H1 (cell line): ENCODE results near the gene INO80. TPM values are rescaled to one million over a fixed set of nuclear protein-coding genes. Genes with fewer than 3 reads are reported as not detected.

ENCODE experiments used
- CTCF ChIA-PET: fragments of 300-600 bp; sonication (Branson Sonifier 250); formaldehyde crosslinking; loops from one replicate; lab custom pipeline; 2021; ENCODE audit not compliant: partially characterized antibody; lab: Charles Lee
- POLR2A ChIA-PET: fragments of 300-600 bp; sonication (Branson Sonifier 250); formaldehyde crosslinking; loops from one replicate; lab custom pipeline; 2021; ENCODE audit warnings: inconsistent platforms; ENCODE audit not compliant: partially characterized antibody; lab: Charles Lee
- DNase-seq, 2 experiments: peaks; one replicate each; pipeline versions ENCODE4 v3.0.0 to v3.0.0-alpha.2; 2010 to 2022; ENCODE audit warnings: low spot score in 2 of 2, low read depth in 1 of 2, mixed read lengths in 1 of 2
- FAIRE-seq: peaks from 2 replicates; lab custom pipeline; 2011; peaks lifted over from hg19 to GRCh38; lab: Jason Lieb, UNC
- H2AFZ ChIP-seq: 2 replicates; pipeline ENCODE4 v1.8.1; 2012; ENCODE audit warnings: low read length, inconsistent platforms
- H2AK5ac ChIP-seq: 2 replicates; pipeline ENCODE4 v1.6.1; 2013; ENCODE audit warnings: low read depth, low read length
- H2BK120ac ChIP-seq: replicated peaks from 2 replicates; pipeline ENCODE3; 2013; ENCODE audit warnings: low read depth, low read length, inconsistent platforms
- H2BK12ac ChIP-seq: 2 replicates; pipeline ENCODE4 v1.6.1; 2013; ENCODE audit warnings: low read depth, low read length
- H2BK15ac ChIP-seq: 2 replicates; pipeline ENCODE4 v1.6.1; 2013; ENCODE audit warnings: low read length
- H2BK20ac ChIP-seq: 2 replicates; pipeline ENCODE4 v1.6.1; 2013; ENCODE audit warnings: low read length
- H2BK5ac ChIP-seq: 2 replicates; pipeline ENCODE4 v1.6.1; 2013; ENCODE audit warnings: low read depth, low read length
- H3K14ac ChIP-seq: 2 replicates; pipeline ENCODE4 v1.6.1; 2013; ENCODE audit warnings: inconsistent platforms; ENCODE audit not compliant: insufficient read length
- H3K18ac ChIP-seq: 2 replicates; pipeline ENCODE4 v1.6.1; 2013; ENCODE audit warnings: low read length; ENCODE audit errors: extremely low read depth
- H3K23ac ChIP-seq: 2 replicates; pipeline ENCODE4 v1.6.1; 2013; ENCODE audit warnings: inconsistent platforms; ENCODE audit not compliant: insufficient read length
- H3K23me2 ChIP-seq: 2 replicates; pipeline ENCODE4 v1.6.1; 2013; ENCODE audit warnings: low read depth, low read length
- H3K27ac ChIP-seq: 2 replicates; pipeline ENCODE4 v1.6.1; 2011; ENCODE audit warnings: low read depth, low read length, inconsistent platforms
- H3K27me3 ChIP-seq, 4 experiments: replicated peaks in 1 of 4; 1 replicate in 1 of 4; 2 replicates in 3 of 4; pipeline versions ENCODE4 v1.6.1 to v1.8.1; 2011 to 2013; ENCODE audit warnings: low read length in 3 of 4, mild to moderate bottlenecking in 3 of 4, inconsistent platforms in 2 of 4, mixed read lengths in 2 of 4, moderate library complexity in 1 of 4; ENCODE audit not compliant: control insufficient read depth in 3 of 4, insufficient read depth in 3 of 4; ENCODE audit errors: extremely low read depth in 1 of 4
- H3K36me3 ChIP-seq, 4 experiments: 2 replicates each; pipeline versions ENCODE4 v1.6.1 to v1.8.1; 2011 to 2013; ENCODE audit warnings: mild to moderate bottlenecking in 4 of 4, low read length in 3 of 4, moderate library complexity in 2 of 4, control low read depth in 1 of 4, inconsistent platforms in 1 of 4; ENCODE audit not compliant: insufficient read depth in 4 of 4, control insufficient read depth in 2 of 4
- H3K4ac ChIP-seq: replicated peaks from 2 replicates; pipeline ENCODE3; 2013; ENCODE audit warnings: low read length, low read depth, mixed read lengths, inconsistent platforms; ENCODE audit not compliant: insufficient read length
- H3K4me1 ChIP-seq, 4 experiments: replicated peaks in 1 of 4; 1 replicate in 1 of 4; 2 replicates in 3 of 4; pipeline versions ENCODE4 v1.6.1 to v1.8.1; 2011 to 2013; ENCODE audit warnings: low read length in 3 of 4, inconsistent platforms in 2 of 4, mixed read lengths in 1 of 4; ENCODE audit not compliant: insufficient read depth in 4 of 4, control insufficient read depth in 3 of 4
- H3K4me2 ChIP-seq, 2 experiments: 2 replicates each; pipeline versions ENCODE4 v1.6.1 to v1.8.1; 2011 to 2013; ENCODE audit warnings: low read depth in 2 of 2, low read length in 2 of 2, control low read depth in 1 of 2, inconsistent platforms in 1 of 2, mild to moderate bottlenecking in 1 of 2; ENCODE audit not compliant: insufficient read depth in 1 of 2
- H3K4me3 ChIP-seq, 4 experiments: fragments of 200-600, 300-600 bp in 1 of 4; sonication (generic), shearing (Covaris generic), sonication (Bioruptor Twin) in 1 of 4; 2 replicates each; pipeline versions ENCODE4 v1.5.1 to v1.8.1; 2011 to 2016; ENCODE audit warnings: low read length in 4 of 4, low read depth in 3 of 4, control low read depth in 2 of 4, inconsistent platforms in 2 of 4, mild to moderate bottlenecking in 2 of 4, mixed read lengths in 1 of 4, moderate library complexity in 1 of 4; ENCODE audit not compliant: insufficient read depth in 2 of 4; ENCODE audit errors: extremely low read depth in 1 of 4
- H3K56ac ChIP-seq: replicated peaks from 2 replicates; pipeline ENCODE3; 2013; ENCODE audit warnings: low read depth, mild to moderate bottlenecking, mixed read lengths, low read length, inconsistent platforms; ENCODE audit not compliant: insufficient read length
- H3K79me1 ChIP-seq: 2 replicates; pipeline ENCODE4 v1.6.1; 2013; ENCODE audit warnings: low read depth, low read length, control low read depth
- H3K79me2 ChIP-seq, 2 experiments: 2 replicates each; pipeline versions ENCODE4 v1.6.1 to v1.8.1; 2012 to 2013; ENCODE audit warnings: low read length in 2 of 2, mild to moderate bottlenecking in 2 of 2, inconsistent platforms in 1 of 2; ENCODE audit not compliant: insufficient read depth in 2 of 2, control insufficient read depth in 1 of 2
- H3K9ac ChIP-seq, 4 experiments: replicated peaks in 1 of 4; 1 replicate in 1 of 4; 2 replicates in 3 of 4; pipeline versions ENCODE4 v1.6.1 to v1.8.1; 2011 to 2013; ENCODE audit warnings: low read depth in 3 of 4, low read length in 3 of 4, control low read depth in 2 of 4, mild to moderate bottlenecking in 2 of 4, moderate library complexity in 2 of 4, inconsistent platforms in 1 of 4; ENCODE audit errors: extremely low read depth in 1 of 4
- H3K9me3 ChIP-seq, 2 experiments: 2 replicates each; pipeline versions ENCODE4 v1.6.1 to v1.8.1; 2012 to 2013; ENCODE audit warnings: mild to moderate bottlenecking in 2 of 2, moderate library complexity in 2 of 2, control low read depth in 1 of 2, inconsistent platforms in 1 of 2, low read depth in 1 of 2, low read length in 1 of 2, mixed read lengths in 1 of 2; ENCODE audit not compliant: insufficient read depth in 2 of 2
- H4K20me1 ChIP-seq, 2 experiments: replicated peaks in 1 of 2; 2 replicates each; pipeline versions ENCODE3 to v1.8.1; 2011 to 2013; ENCODE audit warnings: inconsistent platforms in 2 of 2, low read length in 2 of 2, mild to moderate bottlenecking in 1 of 2; ENCODE audit not compliant: insufficient read depth in 2 of 2, control insufficient read depth in 1 of 2
- H4K5ac ChIP-seq: 2 replicates; pipeline ENCODE4 v1.6.1; 2013; ENCODE audit warnings: low read length, low read depth, mixed read lengths, inconsistent platforms; ENCODE audit not compliant: insufficient read length
- H4K8ac ChIP-seq: 2 replicates; pipeline ENCODE4 v1.8.0; 2013; ENCODE audit warnings: mild to moderate bottlenecking, moderate library complexity, low read length, inconsistent platforms; ENCODE audit not compliant: insufficient read depth; ENCODE audit errors: extremely low read depth
- H4K91ac ChIP-seq: replicated peaks from 2 replicates; pipeline ENCODE3; 2013; ENCODE audit warnings: low read length, mixed read lengths, inconsistent platforms; ENCODE audit not compliant: insufficient read length
- HDAC2 ChIP-seq, 2 experiments: fragments of 300-600 bp in 1 of 2; sonication (generic) in 1 of 2; IDR thresholded peaks; 2 replicates each; pipeline ENCODE4 v1.6.1; 2011 to 2012; ENCODE audit warnings: low read depth in 2 of 2, low read length in 2 of 2, mild to moderate bottlenecking in 2 of 2, moderate library complexity in 2 of 2, borderline replicate concordance in 1 of 2, inconsistent platforms in 1 of 2
- KDM1A ChIP-seq: fragments of 200-600, 300-600 bp; sonication (generic); IDR thresholded peaks from 2 replicates; pipeline ENCODE4 v1.7.1; 2016; ENCODE audit warnings: mild to moderate bottlenecking, low read length, borderline replicate concordance
- PHF8 ChIP-seq: fragments of 200-600 bp; sonication (generic); conservative IDR thresholded peaks from 2 replicates; pipeline ENCODE4 v1.7.1; 2012; ENCODE audit warnings: low read depth, mild to moderate bottlenecking, inconsistent platforms, low read length, moderate library complexity
- RBBP5 ChIP-seq: IDR thresholded peaks from 2 replicates; pipeline ENCODE4 v1.7.1; 2012; ENCODE audit warnings: low read depth, mild to moderate bottlenecking, inconsistent platforms, low read length, moderate library complexity, borderline replicate concordance
- SP4 ChIP-seq: IDR thresholded peaks from 2 replicates; pipeline ENCODE4 v1.6.1; 2012; ENCODE audit warnings: low read length, inconsistent platforms
- WGBS, 2 experiments: shearing (Covaris generic) in 1 of 2; methylation state at CpG; one replicate each; pipeline versions ENCODE4 v1.1.6 to v1.1.7; 2013 to 2015; ENCODE audit warnings: low lambda C conversion rate in 2 of 2, mixed read lengths in 2 of 2, inconsistent platforms in 1 of 2, low coverage in 1 of 2, missing lambda C conversion rate in 1 of 2; ENCODE audit not compliant: insufficient replicate concordance in 2 of 2, insufficient coverage in 1 of 2, insufficient read length in 1 of 2; ENCODE audit errors: extremely low coverage in 1 of 2, missing lambda C conversion rate in 1 of 2; 5-methylcytosine and 5-hydroxymethylcytosine counted together
- polyA plus RNA-seq, 7 experiments: library from polyadenylated mRNA; depleted of rRNA in 3 of 7; stranded (reverse) in 5 of 7; unstranded in 2 of 7; fragments of >200 nt in 5 of 7; fragments of 200-250 nt in 2 of 7; gene quantifications; 1 replicate in 5 of 7; 2 replicates in 1 of 7; 4 replicates in 1 of 7; pipeline versions ENCODE4 v1.2.1 to v1.2.3, GENCODE V29; 2011 to 2013; ENCODE audit warnings: missing spikeins in 2 of 7, mixed read lengths in 2 of 7
- total RNA-seq: library from RNA; stranded (reverse); fragmentation: NEBNext Ultra II Directional; extraction: Animal tissue kit (Norgen Biotek cat#: 25700); gene quantifications from 2 replicates; pipeline ENCODE4 v1.2.1, GENCODE V29; 2021
- TF ChIP-seq, protein P1 (sequence below): IDR thresholded peaks from 2 replicates; pipeline ENCODE4 v1.6.1; 2011; ENCODE audit warnings: low read depth, mild to moderate bottlenecking, low read length; ENCODE audit not compliant: insufficient read depth

INO80 gene
- total and polyA plus RNA-seq, 2 of the 8 experiments (the other 6 are each of a cell fraction or from before 2014, with no cell fraction given) = 4.3 to 24.5 TPM

DNA sequence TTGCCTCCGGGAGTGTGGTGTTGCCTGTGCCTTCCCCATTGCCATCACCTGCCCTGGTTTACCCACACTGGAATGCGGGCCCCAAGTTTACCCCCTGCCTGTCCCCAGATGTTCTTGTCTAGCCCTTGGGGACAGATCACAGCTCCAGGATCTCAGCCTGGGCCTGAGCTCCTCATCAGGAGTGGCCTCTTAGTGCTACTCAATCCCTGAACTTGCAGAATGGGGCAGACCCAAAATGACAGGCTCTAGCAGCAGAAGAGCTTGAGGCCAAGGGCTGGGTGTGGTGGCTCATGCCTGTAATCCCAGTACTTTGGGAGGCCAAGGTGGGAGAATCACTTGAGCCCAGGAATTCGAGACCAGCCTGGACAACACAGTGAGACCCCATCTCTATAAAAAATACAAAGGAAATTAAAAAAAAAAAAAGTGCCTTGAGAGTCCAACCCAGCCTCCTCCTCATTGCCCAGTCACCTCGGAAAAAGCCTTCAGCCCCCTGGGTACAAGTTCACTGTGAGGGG, 159.0 kb downstream of the INO80 start:
- Histone ChIP-seq H2BK120ac (no peak overlapping the region), H3K36me3 (peaks cover 8 to 33% (median 12%) of the 10 kb centered on the region in 4 experiments), H3K14ac (no peak overlapping the region), H2AK5ac (no peak overlapping the region), H3K4ac (no peak overlapping the region), H2BK15ac (no peak overlapping the region), H4K91ac (no peak overlapping the region), H3K27me3 (no peaks in the 10 kb centered on the region), H3K23me2 (peaks cover 10% of the 10 kb centered on the region), H4K5ac (no peak overlapping the region), H2AFZ (no peak overlapping the region), H3K23ac (no peak overlapping the region), H2BK5ac (no peak overlapping the region), H3K9me3 (no peaks in the 10 kb centered on the region), H2BK20ac (no peak overlapping the region), H3K9ac (no peak overlapping the region), H3K4me3 (no peak overlapping the region), H4K20me1 (peaks cover 0 to 12% of the 10 kb centered on the region in 2 experiments), H2BK12ac (no peak overlapping the region), H3K4me2 (no peak overlapping the region; a peak in 1 of 4 replicates), H3K79me1 (no peaks in the 10 kb centered on the region; the same call in 1 of the 2 replicates), H3K79me2 (peaks cover 0 to 28% of the 10 kb centered on the region in 2 experiments; a peak in 2 of 4 replicates), H4K8ac (peak overlapping the region; percentile 64; the same call in 1 of the 2 replicates), H3K27ac (no peak overlapping the region), H3K4me1 (peaks cover 1 to 11% (median 8%) of the 10 kb centered on the region in 4 experiments; a peak in 6 of 7 replicates), H3K18ac (no peak overlapping the region), H3K56ac (no peak overlapping the region)
- CTCF ChIA-PET = interaction anchor here (1.1 to 4.7 kb wide), 5 partner anchors 15 to 62 kb away, joined by 3 to 48 read pairs (median 13); partner anchors contain the start of gene DLL4
- DNase-seq = no peak
- no peak for FAIRE-seq
- WGBS, 2 experiments = 92% methylated on average over 4 of the region's 4 CpGs; no CpG with 5 or more reads in 1 of the 2 experiments
- POLR2A ChIA-PET = interaction anchor here (0.6 to 43.8 kb wide), 16 partner anchors 5 to 1266 kb away, joined by 3 to 1505 read pairs (median 5); partner anchors contain the start of genes CHAC1, DLL4, NUSAP1 and OIP5
- TF ChIP-seq, protein P1, sequence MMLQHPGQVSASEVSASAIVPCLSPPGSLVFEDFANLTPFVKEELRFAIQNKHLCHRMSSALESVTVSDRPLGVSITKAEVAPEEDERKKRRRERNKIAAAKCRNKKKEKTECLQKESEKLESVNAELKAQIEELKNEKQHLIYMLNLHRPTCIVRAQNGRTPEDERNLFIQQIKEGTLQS = no peak
- TF ChIP-seq KDM1A = 0 out of 2 replicates have a peak, but pooled peaks have one; percentile 45
- no peak for TF ChIP-seq RBBP5
- TF ChIP-seq SP4 = no peak
- TF ChIP-seq PHF8 = no peak
- TF ChIP-seq HDAC2 (IDR thresholded peaks at IDR 0.05; ENCODE audit: borderline replicate concordance in 1 of 2, low read depth in 2 of 2, low read length in 2 of 2) = no peak
